ENCODE results near the gene WDR1.
A peak's percentile ranks its signal among the peaks of the same experiment; 100 is the strongest.

The WDR1 gene

DNA sequence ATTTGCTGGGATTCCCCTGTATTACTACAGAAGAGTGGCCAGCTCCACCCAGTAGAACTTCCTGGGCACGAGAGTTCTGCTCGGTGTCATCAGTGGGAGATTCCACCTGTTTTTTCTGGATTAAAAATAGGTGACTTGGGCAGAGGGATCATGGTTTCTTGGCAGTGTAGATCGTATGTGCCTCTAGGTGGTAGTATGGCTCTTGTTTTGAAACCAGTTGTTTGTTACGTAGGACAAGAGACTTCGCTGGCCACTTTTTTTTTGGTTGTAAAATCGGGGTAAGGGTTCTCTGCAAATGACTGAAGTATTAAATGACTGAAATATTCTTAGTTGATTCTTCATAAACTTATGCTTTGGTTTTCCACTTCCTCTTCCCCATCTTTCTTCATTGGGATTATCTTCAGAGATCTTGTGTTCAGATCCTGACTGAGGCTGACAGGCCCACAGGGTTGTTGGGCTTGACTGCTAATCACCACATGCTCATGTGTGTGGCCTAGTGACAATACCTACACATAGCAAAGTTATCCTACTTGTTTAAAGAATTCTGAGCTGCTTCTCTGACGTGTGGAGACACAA is 43.8 kb upstream of the WDR1 start:
- DNase-seq, result no peak
- Histone ChIP-seq H3K4me3 (ENCODE audit: low read depth, low read length) (no peak overlapping the region), H3K27me3 (no peaks in the 10 kb centered on the region), H3K9me3 (no peaks in the 10 kb centered on the region), H3K4me1 (no peaks in the 10 kb centered on the region), H3K36me3 (no peaks in the 10 kb centered on the region)
- TF ChIP-seq, protein P1, sequence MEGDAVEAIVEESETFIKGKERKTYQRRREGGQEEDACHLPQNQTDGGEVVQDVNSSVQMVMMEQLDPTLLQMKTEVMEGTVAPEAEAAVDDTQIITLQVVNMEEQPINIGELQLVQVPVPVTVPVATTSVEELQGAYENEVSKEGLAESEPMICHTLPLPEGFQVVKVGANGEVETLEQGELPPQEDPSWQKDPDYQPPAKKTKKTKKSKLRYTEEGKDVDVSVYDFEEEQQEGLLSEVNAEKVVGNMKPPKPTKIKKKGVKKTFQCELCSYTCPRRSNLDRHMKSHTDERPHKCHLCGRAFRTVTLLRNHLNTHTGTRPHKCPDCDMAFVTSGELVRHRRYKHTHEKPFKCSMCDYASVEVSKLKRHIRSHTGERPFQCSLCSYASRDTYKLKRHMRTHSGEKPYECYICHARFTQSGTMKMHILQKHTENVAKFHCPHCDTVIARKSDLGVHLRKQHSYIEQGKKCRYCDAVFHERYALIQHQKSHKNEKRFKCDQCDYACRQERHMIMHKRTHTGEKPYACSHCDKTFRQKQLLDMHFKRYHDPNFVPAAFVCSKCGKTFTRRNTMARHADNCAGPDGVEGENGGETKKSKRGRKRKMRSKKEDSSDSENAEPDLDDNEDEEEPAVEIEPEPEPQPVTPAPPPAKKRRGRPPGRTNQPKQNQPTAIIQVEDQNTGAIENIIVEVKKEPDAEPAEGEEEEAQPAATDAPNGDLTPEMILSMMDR (IDR thresholded peaks at IDR 0.05; ENCODE audit: low read depth, low read length), result 0 out of 2 replicates have a peak, but pooled peaks have one; percentile 5

DNA sequence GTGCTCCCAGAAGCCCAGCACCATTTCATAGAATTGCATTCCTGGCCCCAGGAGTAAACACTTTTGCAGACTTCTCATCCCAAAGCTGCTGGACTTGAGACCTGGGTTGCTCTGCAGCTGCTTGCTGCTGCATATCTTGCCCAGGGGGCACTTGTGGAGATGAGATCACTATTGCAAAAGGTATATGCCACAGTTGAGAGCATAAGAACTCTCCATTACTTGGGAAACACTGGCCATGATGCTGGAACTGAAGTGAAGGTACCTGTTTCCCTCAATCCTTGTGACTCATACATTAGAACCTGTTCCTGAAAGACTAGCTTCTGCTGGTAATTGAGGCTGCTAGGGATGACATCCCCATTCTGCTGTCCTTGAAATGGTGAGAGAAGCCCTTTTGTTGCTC is 43.1 kb upstream of the WDR1 start:
- Histone ChIP-seq H3K27me3 (no peaks in the 10 kb centered on the region), H3K4me1 (no peaks in the 10 kb centered on the region), H3K9me3 (no peaks in the 10 kb centered on the region), H3K36me3 (no peaks in the 10 kb centered on the region), H3K4me3 (ENCODE audit: low read depth, low read length) (no peak overlapping the region)
- TF ChIP-seq, protein P1 (IDR thresholded peaks at IDR 0.05; ENCODE audit: low read depth, low read length), result no peak
- DNase-seq, result no peak

- DNase-seq, result no peak
- no peak overlapping the region for H3K4me3 ChIP-seq (ENCODE audit: low read depth, low read length)
- no peaks in the 10 kb centered on the region for H3K9me3 ChIP-seq
- TF ChIP-seq, protein P1 (IDR thresholded peaks at IDR 0.05; ENCODE audit: low read depth, low read length), result no peak
- no peaks in the 10 kb centered on the region for H3K27me3 ChIP-seq
- H3K4me1 ChIP-seq, result no peaks in the 10 kb centered on the region
- H3K36me3 ChIP-seq, result no peaks in the 10 kb centered on the region
These were observed 41.8 kb upstream of the WDR1 start for GRCh38 chr4:10158333-10158942.

DNA sequence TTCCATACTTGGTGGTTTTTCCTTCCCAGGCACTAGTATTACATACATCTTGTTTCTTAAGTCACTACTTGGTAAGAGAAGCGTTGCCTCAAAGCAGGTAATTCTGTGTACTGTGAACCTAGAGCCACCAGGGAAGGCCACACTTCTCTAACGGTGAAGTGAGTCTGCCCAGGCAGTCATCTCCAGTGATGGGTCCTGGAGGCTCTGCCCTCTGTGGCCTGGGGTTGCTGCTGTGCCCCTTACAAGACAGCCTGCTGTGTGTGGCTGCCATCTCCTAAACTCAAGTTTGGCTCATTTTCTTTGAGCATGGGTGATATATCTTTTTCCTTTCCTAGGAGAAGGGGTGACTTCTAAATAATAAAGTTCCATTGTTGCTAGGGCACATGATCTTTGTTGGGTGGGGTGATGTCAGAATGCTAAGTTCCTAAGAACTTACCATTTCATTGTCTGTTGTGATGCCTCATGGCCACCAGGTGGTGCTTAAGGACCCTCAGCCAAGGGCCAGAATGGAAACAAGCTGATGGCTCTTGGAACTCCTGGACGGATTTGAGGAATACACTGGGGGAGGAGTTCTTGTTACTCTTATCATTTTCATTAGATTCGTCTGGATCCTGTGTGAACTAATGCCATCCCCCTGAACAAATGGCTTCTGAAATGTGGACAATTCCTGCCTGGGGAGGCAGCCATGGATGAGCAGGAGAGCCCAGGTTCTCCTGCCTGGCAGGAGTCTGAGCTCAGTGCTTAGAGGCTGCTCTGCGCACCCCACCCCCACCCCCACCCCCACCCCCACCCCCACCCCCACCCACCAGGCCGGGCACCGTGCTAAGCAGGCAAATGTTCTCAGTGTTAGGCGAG is 41.1 kb upstream of the WDR1 start:
- TF ChIP-seq, protein P1 (IDR thresholded peaks at IDR 0.05; ENCODE audit: low read depth, low read length), result peak; percentile 86
- DNase-seq, result peak; percentile 53
- Histone ChIP-seq H3K4me3 (ENCODE audit: low read depth, low read length) (no peak overlapping the region), H3K27me3 (no peaks in the 10 kb centered on the region), H3K9me3 (no peaks in the 10 kb centered on the region), H3K36me3 (no peaks in the 10 kb centered on the region), H3K4me1 (no peaks in the 10 kb centered on the region)

DNA sequence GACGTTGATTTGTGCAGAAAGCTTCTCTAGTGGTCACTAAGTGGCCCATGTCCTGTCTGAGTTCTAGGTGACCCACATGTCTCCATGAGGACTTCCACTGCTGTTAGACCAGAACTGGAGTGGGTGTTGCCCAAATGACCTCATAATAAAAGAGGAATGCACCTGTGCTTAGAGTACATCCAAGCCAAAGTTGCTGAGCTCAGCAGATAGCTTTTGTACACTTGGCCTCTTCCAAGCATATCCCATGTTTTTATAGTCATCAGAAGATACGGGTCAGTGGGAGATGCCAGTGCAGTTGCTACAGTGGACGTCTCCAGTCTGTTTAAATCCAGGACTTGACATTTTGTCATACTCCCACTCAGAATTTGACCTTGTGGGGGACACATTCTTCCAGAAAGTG is 37.6 kb upstream of the WDR1 start:
- H3K4me3 ChIP-seq (ENCODE audit: low read depth, low read length), result no peak overlapping the region
- H3K36me3 ChIP-seq, result no peaks in the 10 kb centered on the region
- no peak for DNase-seq
- H3K27me3 ChIP-seq, result no peaks in the 10 kb centered on the region
- H3K9me3 ChIP-seq, result no peaks in the 10 kb centered on the region
- H3K4me1 ChIP-seq, result no peaks in the 10 kb centered on the region
- TF ChIP-seq, protein P1 (IDR thresholded peaks at IDR 0.05; ENCODE audit: low read depth, low read length), result no peak

DNA sequence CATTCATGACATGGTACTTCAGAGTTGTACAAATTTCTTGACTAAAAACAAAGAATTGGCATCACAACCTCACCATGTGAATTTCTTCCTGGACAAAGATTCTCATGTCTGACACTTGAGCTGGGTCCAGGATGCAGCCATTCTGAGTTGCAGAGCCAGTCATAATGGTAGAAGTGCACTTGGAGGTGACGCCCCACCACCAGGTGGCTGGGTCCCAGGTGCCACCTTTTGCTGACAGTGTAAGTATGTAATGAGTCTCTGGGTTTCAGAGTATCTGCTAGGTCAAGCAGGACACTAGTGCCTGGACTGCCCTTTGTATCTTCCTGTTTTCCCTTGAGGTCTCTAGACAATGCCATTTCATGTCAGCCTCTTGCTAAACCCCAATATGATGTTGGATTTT is 36.6 kb upstream of the WDR1 start:
- Histone ChIP-seq H3K4me3 (ENCODE audit: low read depth, low read length) (no peak overlapping the region), H3K36me3 (no peaks in the 10 kb centered on the region), H3K4me1 (no peaks in the 10 kb centered on the region), H3K27me3 (no peaks in the 10 kb centered on the region), H3K9me3 (no peaks in the 10 kb centered on the region)
- TF ChIP-seq, protein P1 (IDR thresholded peaks at IDR 0.05; ENCODE audit: low read depth, low read length), result no peak
- no peak for DNase-seq

Measured in BE2C (cell line).